Measurements from ENCODE around the gene RARS2. TPM values are rescaled to one million over a fixed set of nuclear protein-coding genes. Genes with fewer than 3 reads are reported as not detected.

Gene RARS2
- total RNA-seq, 1 donor, result 49.9 TPM

GRCh38 chr6:87473419-87473903 lies 116.3 kb downstream of the RARS2 start:
- H4K20me1 ChIP-seq (ENCODE audit: insufficient read depth, low read length), result peaks cover 11% of the 10 kb centered on the region
- no peak for TF ChIP-seq CTCF (IDR thresholded peaks at IDR 0.05; ENCODE audit: extremely low read depth, low read depth, low read length)
- DNase-seq (ENCODE audit: insufficient read length, low spot score, missing footprints), result peak; percentile 29
- peaks cover 30% of the 10 kb centered on the region for H3K79me2 ChIP-seq (ENCODE audit: insufficient read depth, low read length)
- peak overlapping the region; percentile 96 for H3K27ac ChIP-seq (ENCODE audit: low read depth, low read length)
- peak overlapping the region; percentile 98 for H3K4me2 ChIP-seq (ENCODE audit: insufficient read depth, low read length)
- H3K4me1 ChIP-seq (ENCODE audit: insufficient read depth, low read length), result peaks cover 14% of the 10 kb centered on the region
- H2AFZ ChIP-seq (ENCODE audit: low read length), result peak overlapping the region; percentile 100
- H3K36me3 ChIP-seq (ENCODE audit: insufficient read depth, low read length), result peaks cover 3% of the 10 kb centered on the region
- no peaks in the 10 kb centered on the region for H3K9me3 ChIP-seq (ENCODE audit: low read depth, low read length)
- H3K4me3 ChIP-seq (ENCODE audit: insufficient read depth, low read length), result peak overlapping the region; percentile 100
- no peaks in the 10 kb centered on the region for H3K27me3 ChIP-seq (ENCODE audit: insufficient read depth, low read length)

DNA sequence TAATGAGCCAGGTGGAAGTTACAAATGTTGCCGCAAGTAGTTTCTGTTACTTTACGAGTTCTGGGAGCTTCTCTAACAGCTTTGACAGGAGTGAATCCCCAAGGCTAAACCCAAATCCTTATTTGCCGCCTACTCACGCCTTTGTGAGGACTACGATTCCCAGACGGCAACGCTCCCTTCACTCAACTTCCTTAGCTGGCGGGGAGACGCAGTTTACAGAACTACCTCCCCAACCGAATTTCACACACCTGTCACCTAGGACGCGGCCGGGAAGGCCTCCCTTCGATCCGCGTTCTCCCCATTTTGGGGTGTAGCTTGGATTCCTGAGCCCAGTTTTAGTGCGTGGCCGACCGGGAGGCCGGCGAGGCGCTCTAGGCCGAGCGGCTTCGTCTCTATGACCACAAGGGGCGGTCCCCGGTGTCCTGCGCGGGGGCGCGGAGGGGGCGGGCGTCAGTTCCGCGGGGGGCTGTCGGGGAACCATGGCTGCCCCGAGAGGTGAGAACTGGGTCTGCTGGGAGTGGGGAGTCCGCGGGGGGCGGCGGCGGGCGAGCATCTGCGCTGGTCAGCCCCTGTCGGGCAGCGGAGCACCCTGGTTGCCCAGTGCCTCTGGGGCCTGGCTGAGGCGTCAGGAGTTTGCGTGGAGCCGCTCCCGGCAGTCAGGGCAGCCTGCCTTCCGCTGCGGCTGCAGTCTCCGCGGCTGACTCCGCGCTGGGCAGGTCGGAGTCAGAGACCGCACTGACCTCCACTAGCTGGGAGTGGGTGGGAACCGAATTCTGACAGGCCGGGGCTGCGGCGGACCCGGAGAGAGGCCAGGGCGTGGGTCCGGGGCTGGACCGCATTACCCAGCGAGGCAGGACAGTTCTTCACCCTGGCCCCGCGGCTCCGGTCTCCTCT lies 117.0 kb downstream of the RARS2 start, which contains the start of gene SLC35A1:
SLC35A1 (plus strand) TSS at position 450 of the 894 bp plus-strand sequence; CDS start at position 480, 30 bp downstream.
- TF ChIP-seq CTCF (IDR thresholded peaks at IDR 0.05; ENCODE audit: extremely low read depth, low read depth, low read length), result no peak
- Histone ChIP-seq H4K20me1 (ENCODE audit: insufficient read depth, low read length) (peaks cover 11% of the 10 kb centered on the region), H3K4me2 (ENCODE audit: insufficient read depth, low read length) (peak within 1 kb of the TSS; percentile 98), H3K4me1 (ENCODE audit: insufficient read depth, low read length) (peaks cover 14% of the 10 kb centered on the region), H2AFZ (ENCODE audit: low read length) (peak within 1 kb of the TSS; percentile 100), H3K9me3 (ENCODE audit: low read depth, low read length) (no peaks in the 10 kb centered on the region), H3K4me3 (ENCODE audit: insufficient read depth, low read length) (peak within 1 kb of the TSS; percentile 100), H3K27me3 (ENCODE audit: insufficient read depth, low read length) (no peaks in the 10 kb centered on the region), H3K36me3 (ENCODE audit: insufficient read depth, low read length) (peaks cover 3% of the 10 kb centered on the region), H3K27ac (ENCODE audit: low read depth, low read length) (peak within 1 kb of the TSS; percentile 96), H3K79me2 (ENCODE audit: insufficient read depth, low read length) (peaks cover 30% of the 10 kb centered on the region)
- peak; percentile 96 for DNase-seq (ENCODE audit: insufficient read length, low spot score, missing footprints)

DNA sequence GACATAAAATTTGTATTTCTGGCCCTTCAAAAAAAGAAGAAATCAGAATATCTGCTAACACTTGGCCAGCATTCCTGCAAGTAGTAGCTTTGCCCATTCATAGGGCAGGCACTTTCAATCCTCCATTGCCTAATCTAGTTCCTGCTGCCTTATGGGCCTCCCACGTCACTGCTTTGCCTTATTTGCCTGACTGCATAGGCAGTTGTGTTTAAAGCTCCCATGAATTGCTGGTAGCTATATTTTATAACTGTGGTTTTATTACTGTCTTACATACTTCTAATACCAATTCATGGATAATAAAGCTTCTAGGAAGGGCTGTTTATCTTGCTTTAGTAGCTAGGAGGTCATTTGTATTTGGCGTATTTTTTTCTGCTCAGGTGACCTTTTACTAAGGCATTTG lies 124.7 kb downstream of the RARS2 start:
- Histone ChIP-seq H2AFZ (ENCODE audit: low read length) (no peak overlapping the region), H3K27me3 (ENCODE audit: insufficient read depth, low read length) (peaks cover 7% of the 10 kb centered on the region), H4K20me1 (ENCODE audit: insufficient read depth, low read length) (no peaks in the 10 kb centered on the region), H3K36me3 (ENCODE audit: insufficient read depth, low read length) (no peaks in the 10 kb centered on the region), H3K9me3 (ENCODE audit: low read depth, low read length) (no peaks in the 10 kb centered on the region), H3K4me1 (ENCODE audit: insufficient read depth, low read length) (no peaks in the 10 kb centered on the region), H3K4me2 (ENCODE audit: insufficient read depth, low read length) (no peak overlapping the region), H3K27ac (ENCODE audit: low read depth, low read length) (no peak overlapping the region), H3K79me2 (ENCODE audit: insufficient read depth, low read length) (no peaks in the 10 kb centered on the region), H3K4me3 (ENCODE audit: insufficient read depth, low read length) (no peak overlapping the region)
- DNase-seq (ENCODE audit: insufficient read length, low spot score, missing footprints), result no peak
- TF ChIP-seq CTCF (IDR thresholded peaks at IDR 0.05; ENCODE audit: extremely low read depth, low read depth, low read length), result no peak

Small RNA genes within 50 kb of the gene (small RNA-seq; reads per million reads assigned to genes)
- gene RNU6-444P, result not detected

Other genes starting within 250 kb of the RARS2 start
- gene C6orf163, start 245.2 kb downstream of the RARS2 start, total RNA-seq, result 2.7 and 3.3 TPM in 2 replicates
- gene CFAP206, start 182.0 kb downstream of the RARS2 start, total RNA-seq, result 0.36 and 0.88 TPM in 2 replicates
- 15.3 and 15.6 TPM in 2 replicates for gene SLC35A1, start 117.0 kb downstream of the RARS2 start, total RNA-seq
- gene ORC3, start 148 bp upstream of the RARS2 start, total RNA-seq, result 26.1 and 35.7 TPM in 2 replicates
- gene AKIRIN2, start 112.2 kb upstream of the RARS2 start, total RNA-seq, result 15.2 and 18.3 TPM in 2 replicates